Muscle of arm (tissue), 14 donors: ENCODE data around the gene ARL1. TPM values are rescaled to one million over a fixed set of nuclear protein-coding genes. Genes with fewer than 3 reads are reported as not detected.
"Not testable (repeated sequence)": the region's sequence is repeated elsewhere in the genome, so short reads cannot be mapped to it uniquely, and the experiment has no call there.

Experiments
- DNase-seq: peaks from one replicate; pipeline ENCODE4 v3.0.0-alpha.2; 2013
- long read RNA-seq, 11 donors: transcript quantifications; one replicate each; lab custom pipeline, GENCODE V29; 2026
- polyA plus RNA-seq, 12 donors: library from polyadenylated mRNA; unstranded; fragments of 120-200 nt; gene quantifications; one replicate each; pipeline ENCODE4 v1.2.1, GENCODE V29; 2013; ENCODE audit not compliant: insufficient read length in 12 of 12

ARL1 gene
- polyA plus RNA-seq, result 100 to 1,000 TPM in 4 of 12 donors, 10 to 100 TPM in 7, not detected in 1; 71.7 to 114 (median 99.4) TPM
- long read RNA-seq, donor 1, transcript ARL1-201 (6 exons, 3,241 nt), result major isoform, 39 of 41 reads
- long read RNA-seq, donor 1, partial matches to known transcripts, result 0 of 41 reads
- long read RNA-seq, donor 1, other reads (novel, unspliced or antisense), result 0 of 41 reads
- long read RNA-seq, donor 2, transcript ARL1-201 (6 exons, 3,241 nt), result major isoform, 47 of 48 reads
- long read RNA-seq, donor 2, partial matches to known transcripts, result 0 of 48 reads
- long read RNA-seq, donor 2, other reads (novel, unspliced or antisense), result 0 of 48 reads
- long read RNA-seq, donor 3, transcript ARL1-201 (6 exons, 3,241 nt), result major isoform, 18 of 19 reads
- long read RNA-seq, donor 3, partial matches to known transcripts, result 0 of 19 reads
- long read RNA-seq, donor 3, other reads (novel, unspliced or antisense), result 0 of 19 reads
- long read RNA-seq, donor 4, transcript ARL1-201 (6 exons, 3,241 nt), result major isoform, 16 of 16 reads
- long read RNA-seq, donor 4, partial matches to known transcripts, result 0 of 16 reads
- long read RNA-seq, donor 4, other reads (novel, unspliced or antisense), result 0 of 16 reads
- long read RNA-seq, donor 5, result 0 reads
- long read RNA-seq, donor 6, transcript ARL1-201 (6 exons, 3,241 nt), result major isoform, 31 of 34 reads
- long read RNA-seq, donor 6, partial matches to known transcripts, result 0 of 34 reads
- long read RNA-seq, donor 6, other reads (novel, unspliced or antisense), result 0 of 34 reads
- long read RNA-seq, donor 7, transcript ARL1-201 (6 exons, 3,241 nt), result major isoform, 18 of 20 reads
- long read RNA-seq, donor 7, partial matches to known transcripts, result 0 of 20 reads
- long read RNA-seq, donor 7, other reads (novel, unspliced or antisense), result 0 of 20 reads
- long read RNA-seq, donor 8, transcript ARL1-201 (6 exons, 3,241 nt), result major isoform, 59 of 61 reads
- long read RNA-seq, donor 8, partial matches to known transcripts, result 0 of 61 reads
- long read RNA-seq, donor 8, other reads (novel, unspliced or antisense), result 0 of 61 reads
- long read RNA-seq, donor 9, transcript ARL1-201 (6 exons, 3,241 nt), result major isoform, 24 of 32 reads
- long read RNA-seq, donor 9, partial matches to known transcripts, result 0 of 32 reads
- long read RNA-seq, donor 9, other reads (novel, unspliced or antisense), result 5 of 32 reads
- long read RNA-seq, donor 10, transcript ARL1-201 (6 exons, 3,241 nt), result major isoform, 22 of 28 reads
- long read RNA-seq, donor 10, transcript ARL1-209 (5 exons, 879 nt), result minor isoform, 5 of 28 reads
- long read RNA-seq, donor 10, partial matches to known transcripts, result 0 of 28 reads
- long read RNA-seq, donor 10, other reads (novel, unspliced or antisense), result 0 of 28 reads
- long read RNA-seq, donor 11, transcript ARL1-201 (6 exons, 3,241 nt), result major isoform, 34 of 36 reads
- long read RNA-seq, donor 11, partial matches to known transcripts, result 0 of 36 reads
- long read RNA-seq, donor 11, other reads (novel, unspliced or antisense), result 0 of 36 reads

DNA sequence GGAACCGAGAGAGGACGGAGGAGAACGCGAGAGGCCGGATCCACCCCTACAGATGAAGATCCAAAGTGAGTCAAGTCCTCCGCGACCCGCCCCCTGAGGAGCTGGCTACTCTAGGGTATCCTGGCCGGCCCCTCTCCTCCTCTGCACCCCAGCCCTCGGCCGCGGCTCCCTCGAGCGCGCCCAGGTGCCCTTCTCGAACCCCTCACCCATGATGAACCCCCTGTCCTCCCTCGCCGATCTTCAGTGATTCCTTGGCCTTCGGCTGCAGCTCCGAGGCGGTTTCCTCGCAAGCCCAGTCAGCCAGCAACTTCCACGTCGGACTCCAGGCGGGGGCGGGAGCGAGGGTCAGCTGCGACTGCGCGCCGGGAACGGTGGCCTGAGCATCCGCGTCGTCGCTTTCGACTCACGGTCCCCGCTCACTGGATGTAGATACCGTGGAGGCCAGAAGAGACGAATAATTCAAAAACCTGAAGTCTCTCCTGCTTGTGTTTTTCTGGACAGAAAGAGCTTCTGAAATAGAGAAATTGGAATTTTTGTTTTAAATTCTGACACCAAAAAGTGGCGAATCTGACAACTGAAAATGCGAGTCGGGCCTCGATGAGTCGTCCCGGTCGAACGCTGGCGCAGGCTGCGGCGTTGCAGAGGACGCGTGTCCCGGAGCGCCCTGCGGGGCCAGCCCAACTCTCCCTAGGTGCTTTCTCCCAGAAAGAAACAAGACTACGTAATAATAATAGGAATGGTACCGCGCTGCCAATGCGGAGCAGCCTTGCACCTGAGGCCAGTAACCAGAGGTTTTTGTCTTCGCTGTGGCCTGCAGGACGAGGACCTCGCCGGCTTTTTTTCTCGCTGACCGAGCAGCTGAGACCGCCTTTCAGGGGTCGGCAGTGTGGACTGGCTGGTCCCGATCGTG is at the start of gene ARL1:
Gene ARL1, minus strand, starts transcription at position 337 of the 910 bp plus-strand sequence. Its CDS starts 127 bp downstream, at position 210.
- peak; percentile 94 for DNase-seq

- DNase-seq, result no peak
Observed at GRCh38 chr12:101455685-101456084, 48.1 kb upstream of the ARL1 start.

DNA sequence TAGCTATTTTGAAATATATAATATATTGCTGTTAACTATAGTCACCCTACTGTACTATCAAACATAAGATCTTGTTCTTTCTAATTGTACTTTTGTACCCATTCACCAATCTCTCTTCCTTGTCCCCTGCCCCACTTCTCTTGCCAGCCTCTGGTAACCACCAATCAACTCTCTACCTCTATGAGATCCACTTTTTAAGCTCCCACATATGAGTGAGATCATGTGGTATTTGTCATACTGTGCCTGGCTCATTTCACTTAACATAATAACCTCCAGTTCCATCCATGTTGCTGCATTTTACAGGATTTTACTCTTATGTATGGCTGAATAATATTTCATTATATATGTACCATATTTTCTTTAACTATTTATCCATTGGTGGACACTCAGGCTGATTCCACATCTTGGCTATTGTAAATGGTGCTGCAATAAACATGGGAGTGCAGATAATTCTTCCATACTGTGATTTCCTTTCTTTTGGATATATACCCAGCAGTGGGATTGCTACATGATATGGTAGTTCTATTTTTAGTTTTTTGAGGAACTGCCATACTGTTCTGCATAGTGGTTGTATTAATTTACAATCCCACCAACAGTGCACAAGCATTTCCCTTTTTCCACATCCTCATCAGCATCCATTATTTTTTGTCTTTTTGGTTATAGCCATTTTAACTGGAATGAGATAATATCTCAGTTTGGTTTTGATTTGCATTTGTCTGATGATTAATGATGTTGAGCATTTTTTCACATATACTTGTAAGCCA is 34.1 kb upstream of the ARL1 start:
- no peak for DNase-seq

GRCh38 chr12:101439236-101439635 is 31.7 kb upstream of the ARL1 start:
- peak; percentile 1 for DNase-seq

DNA sequence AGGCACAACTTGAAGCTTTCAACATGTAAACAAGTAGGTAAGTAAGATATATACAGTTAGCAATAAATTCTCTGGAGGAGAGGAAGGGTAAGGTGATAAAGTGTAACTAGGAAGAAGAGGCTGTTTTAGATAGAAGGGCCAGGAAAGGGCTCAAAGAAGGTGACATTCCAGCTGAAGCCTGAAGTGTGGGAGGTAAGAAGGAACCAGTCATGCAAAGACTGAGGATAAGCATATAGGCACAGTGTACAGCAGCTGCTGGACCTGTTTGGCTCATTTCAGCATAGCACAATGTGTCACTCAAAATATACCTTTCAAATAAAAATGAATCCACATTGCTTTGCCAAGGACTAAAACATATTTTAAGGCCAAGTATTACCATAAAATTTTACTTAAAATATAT is 28.6 kb upstream of the ARL1 start:
- DNase-seq, result no peak

DNA sequence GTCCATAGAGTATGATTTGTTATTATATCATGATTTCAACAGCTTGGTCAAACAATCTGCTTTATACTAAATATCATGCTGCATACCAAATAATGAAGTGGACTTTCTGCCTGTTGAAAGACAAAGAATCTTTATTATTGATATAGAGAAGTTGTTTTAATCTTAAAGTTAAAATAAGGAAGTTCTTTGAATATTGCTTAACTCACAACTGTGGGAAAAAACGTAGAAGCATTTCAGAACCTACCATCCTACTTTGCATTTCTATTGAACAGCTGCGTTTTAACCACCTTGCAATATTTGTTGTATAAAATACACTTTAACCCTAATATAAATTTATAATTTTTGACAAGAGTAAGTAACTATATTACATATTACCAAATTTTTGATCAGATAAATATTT is 22.9 kb upstream of the ARL1 start:
- DNase-seq, result no peak

- no peak for DNase-seq
Observed at GRCh38 chr12:101424620-101425019, 17.0 kb upstream of the ARL1 start.

- DNase-seq, result not testable (repeated sequence)
Observed at GRCh38 chr12:101422066-101422465, 14.5 kb upstream of the ARL1 start.

DNA sequence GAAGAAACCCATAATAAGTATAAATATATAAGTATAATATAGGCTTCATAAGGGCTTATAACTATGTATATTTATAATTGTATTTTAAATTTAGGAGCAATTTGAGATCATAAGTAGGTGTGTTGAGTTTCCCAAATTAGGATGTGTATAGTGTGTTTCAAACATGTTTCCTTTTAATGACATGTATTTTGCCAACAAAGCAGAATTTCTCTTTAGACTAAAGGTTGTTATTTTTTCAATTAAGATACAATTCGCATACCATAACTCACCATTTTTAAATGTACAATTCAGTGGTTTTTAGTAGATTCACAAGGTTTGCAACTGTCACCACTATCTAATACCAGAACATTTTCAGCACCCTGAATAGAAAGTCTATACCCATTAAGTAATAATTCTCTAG is 7.7 kb upstream of the ARL1 start:
- no peak for DNase-seq

- DNase-seq, result peak; percentile 51
Observed at GRCh38 chr12:101414533-101415119, 7.1 kb upstream of the ARL1 start.

DNA sequence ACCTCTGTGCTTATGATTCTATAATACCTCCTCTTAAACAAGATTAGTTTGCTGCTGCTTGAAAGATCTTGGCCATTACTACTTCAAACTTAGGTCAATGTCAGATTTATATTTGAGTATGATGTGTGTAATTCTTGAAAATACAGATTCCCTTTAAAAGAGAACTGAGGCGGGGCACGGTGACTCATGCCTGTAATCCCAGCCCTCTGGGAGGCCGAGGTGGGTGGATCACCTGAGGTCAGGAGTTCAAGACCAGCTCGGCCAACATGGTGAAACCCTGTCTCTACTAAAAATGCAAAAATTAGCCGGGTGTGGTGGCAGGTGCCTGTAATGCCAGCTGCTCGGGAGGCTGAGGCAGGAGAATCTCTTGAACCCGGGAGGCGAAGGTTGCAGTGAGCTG is 2.6 kb upstream of the ARL1 start:
- not testable (repeated sequence) for DNase-seq

- DNase-seq, result no peak
Observed at GRCh38 chr12:101407049-101407435, 530 bp downstream of the ARL1 start.

DNA sequence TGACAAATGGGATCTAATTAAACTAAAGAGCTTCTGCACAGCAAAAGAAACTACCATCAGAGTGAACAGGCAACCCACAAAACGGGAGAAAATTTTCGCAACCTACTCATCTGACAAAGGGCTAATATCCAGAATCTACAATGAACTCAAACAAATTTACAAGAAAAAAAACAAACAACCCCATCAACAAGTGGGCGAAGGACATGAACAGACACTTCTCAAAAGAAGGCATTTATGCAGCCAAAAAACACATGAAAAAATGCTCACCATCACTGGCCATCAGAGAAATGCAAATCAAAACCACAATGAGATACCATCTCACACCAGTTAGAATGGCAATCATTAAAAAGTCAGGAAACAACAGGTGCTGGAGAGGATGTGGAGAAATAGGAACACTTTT is 16.4 kb downstream of the ARL1 start:
- DNase-seq, result not testable (repeated sequence)

GRCh38 chr12:101379149-101379548 is 28.4 kb downstream of the ARL1 start:
- DNase-seq, result no peak

GRCh38 chr12:101375573-101375972 is 32.0 kb downstream of the ARL1 start:
- no peak for DNase-seq

DNA sequence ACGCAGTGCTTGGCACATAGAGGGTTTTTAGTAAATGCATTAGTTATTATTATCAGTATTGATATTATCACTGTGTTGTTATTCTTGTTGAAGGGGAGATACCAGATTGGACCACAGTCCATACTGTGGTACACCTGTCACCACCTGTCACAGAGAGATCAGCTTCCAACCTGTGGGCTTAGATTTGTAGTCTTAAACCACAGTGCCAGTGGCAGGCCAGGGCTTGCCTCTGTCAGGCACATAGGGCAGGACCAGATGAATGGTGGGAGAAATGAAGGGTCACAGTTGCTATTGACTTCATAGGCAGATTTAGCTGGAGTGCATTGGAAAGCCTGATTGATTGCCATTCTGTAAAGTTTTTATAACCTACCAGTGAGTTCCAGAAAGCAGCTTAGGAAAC is 35.1 kb downstream of the ARL1 start:
- no peak for DNase-seq

DNA sequence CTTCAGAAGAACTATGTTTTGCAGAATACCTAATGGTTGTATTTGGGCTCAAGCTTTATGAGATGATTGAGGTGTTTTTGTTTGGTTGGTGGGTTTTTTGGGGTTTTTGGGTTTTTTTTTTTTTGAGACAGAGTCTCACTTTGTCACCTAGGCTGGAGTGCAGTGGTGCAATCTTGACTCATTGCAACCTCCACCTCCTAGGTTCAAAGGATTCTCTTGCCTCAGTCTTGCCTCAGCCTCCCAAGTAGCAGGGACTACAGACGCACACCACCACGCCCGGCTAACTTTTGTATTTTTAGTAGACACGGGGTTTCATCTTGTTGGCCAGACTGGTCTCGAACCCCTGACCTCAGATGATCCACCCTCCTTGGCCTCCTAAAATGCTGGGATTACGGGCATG is 39.6 kb downstream of the ARL1 start:
- DNase-seq, result no peak

GRCh38 chr12:101361455-101361854 is 46.1 kb downstream of the ARL1 start:
- DNase-seq, result no peak

- no peak for DNase-seq
Observed at GRCh38 chr12:101356794-101357193, 50.8 kb downstream of the ARL1 start.
